Stimulated activated CD8-positive, alpha-beta memory T cell treated with anti-CD3 and anti-CD28 coated beads, Interleukin-12 subunit alpha, Interleukin-12 subunit beta, amount 100 ng/mL, for 4 hours (primary cell): ENCODE measurements around the gene ACP1.
"Not testable (repeated sequence)": the region's sequence is repeated elsewhere in the genome, so short reads cannot be mapped to it uniquely, and the experiment has no call there.

Experiments used
- DNase-seq: peaks from one replicate; pipeline ENCODE4 v3.0.0-alpha.2; 2020; ENCODE audit warnings: low read depth

The ACP1 gene

DNA sequence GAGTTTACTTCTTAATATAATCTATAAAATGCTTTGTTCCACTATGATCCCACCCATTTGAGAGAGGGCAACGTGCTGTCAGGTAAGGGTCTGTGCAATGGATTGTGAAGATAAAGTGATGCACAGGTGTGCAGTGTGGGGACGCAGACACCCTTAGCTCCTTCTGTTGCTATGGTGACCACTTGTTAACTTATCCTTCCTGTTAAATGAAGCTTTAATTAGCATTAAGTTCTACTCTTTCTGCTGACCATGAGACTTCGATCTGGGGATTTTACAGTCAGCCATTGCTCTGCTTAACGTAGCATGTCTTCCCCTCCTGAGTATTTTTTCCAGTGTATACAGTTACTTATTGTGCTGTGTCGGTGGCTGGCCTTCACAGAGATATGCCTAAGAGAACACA, 46.2 kb downstream of the ACP1 start:
- DNase-seq = no peak

DNA sequence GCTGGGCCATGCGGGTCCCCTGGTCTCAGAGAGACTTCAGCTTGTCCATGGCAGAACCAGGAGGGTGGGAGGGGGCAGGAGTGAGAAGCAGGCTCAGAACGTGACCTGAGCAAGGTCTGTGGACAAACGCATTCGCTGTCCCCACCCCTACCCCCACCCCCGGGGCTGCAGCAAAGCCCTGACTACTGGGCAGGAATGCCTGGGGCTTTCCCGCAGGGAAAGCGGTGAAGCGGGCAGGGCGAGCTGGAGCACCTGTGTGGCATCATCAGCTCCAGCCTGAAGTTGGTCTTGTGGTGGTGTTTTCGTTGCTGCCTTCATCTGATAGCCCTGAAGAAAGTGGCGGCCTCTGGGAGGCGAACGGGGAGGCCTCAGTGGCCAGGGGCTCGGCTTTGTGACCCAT, 49.2 kb downstream of the ACP1 start:
- no peak for DNase-seq

DNA sequence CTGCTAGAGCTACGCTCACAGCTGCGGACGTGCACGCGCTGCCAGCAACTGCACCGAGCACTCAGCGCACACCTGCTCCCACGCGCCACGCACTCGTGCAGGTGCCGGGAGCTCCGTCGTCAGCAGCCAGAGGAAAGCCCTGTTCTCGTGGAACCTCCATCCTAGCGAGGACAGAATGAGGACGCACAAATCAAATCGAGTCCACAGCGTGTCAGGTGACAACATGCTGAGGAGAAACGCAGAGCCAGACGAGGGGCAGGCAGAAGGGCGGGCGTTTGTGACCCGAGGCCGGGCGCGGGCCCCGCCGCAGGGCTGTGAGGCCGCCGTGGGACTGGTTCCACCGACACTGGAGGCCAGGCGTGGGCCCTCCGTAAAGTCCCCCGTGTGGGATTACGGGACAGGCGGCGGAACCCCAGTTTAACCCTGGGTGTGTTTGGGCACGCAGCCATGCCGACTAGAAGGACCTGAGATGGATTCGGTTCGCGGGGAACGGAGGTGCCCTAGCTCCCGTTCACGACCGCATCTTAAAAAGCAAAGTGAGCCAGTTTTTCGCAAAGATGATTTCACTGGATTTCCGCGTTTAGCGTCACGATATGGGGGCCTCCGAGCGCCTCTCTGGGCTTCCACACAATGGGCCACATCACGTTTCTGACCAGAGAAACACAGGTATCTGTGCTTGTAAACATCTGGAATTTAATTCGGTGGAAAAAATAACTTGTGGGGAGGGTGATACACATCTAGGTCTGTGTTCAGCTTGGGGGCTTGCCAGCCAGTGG, 50.0 kb downstream of the ACP1 start:
- no peak for DNase-seq

DNA sequence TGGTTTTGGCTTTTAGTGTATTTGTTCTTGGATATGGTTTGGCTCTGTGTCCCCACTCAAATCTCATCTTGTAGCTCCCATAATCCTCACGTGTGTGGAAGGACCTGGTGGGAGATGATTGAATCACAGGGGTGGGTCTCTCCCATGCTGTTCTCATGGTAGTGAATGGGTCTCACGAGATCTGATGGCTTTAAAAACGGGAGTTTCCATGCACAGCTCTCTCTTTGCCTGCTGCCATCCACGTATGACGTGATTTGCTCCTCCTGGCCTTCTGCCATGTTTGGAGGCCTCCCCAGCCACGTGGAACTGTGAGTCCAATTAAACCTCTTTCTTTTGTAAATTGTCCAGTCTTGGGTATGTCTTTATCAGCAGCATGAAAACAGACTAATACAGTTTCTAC, 51.2 kb downstream of the ACP1 start:
- DNase-seq = not testable (repeated sequence)

DNA sequence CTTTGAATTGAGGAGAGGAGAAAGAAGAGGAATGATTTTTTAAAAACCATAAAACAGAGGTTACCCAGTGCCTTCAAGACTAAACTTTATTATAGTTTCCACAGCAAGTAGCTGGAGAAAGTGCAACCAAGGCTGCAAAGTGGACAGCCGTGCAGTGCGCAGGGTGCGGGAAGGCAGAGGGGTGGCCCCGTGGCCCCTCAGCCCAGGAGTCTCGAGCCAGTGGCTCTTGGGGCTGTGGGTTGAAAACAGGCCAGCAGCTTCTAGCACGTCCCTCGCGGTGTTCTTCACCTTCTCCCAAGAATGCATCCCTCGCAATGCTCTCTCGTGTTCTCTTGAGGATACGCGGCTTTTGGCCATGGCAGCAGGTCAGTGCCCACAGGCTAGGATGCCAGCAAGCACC, 51.6 kb downstream of the ACP1 start:
- no peak for DNase-seq

DNA sequence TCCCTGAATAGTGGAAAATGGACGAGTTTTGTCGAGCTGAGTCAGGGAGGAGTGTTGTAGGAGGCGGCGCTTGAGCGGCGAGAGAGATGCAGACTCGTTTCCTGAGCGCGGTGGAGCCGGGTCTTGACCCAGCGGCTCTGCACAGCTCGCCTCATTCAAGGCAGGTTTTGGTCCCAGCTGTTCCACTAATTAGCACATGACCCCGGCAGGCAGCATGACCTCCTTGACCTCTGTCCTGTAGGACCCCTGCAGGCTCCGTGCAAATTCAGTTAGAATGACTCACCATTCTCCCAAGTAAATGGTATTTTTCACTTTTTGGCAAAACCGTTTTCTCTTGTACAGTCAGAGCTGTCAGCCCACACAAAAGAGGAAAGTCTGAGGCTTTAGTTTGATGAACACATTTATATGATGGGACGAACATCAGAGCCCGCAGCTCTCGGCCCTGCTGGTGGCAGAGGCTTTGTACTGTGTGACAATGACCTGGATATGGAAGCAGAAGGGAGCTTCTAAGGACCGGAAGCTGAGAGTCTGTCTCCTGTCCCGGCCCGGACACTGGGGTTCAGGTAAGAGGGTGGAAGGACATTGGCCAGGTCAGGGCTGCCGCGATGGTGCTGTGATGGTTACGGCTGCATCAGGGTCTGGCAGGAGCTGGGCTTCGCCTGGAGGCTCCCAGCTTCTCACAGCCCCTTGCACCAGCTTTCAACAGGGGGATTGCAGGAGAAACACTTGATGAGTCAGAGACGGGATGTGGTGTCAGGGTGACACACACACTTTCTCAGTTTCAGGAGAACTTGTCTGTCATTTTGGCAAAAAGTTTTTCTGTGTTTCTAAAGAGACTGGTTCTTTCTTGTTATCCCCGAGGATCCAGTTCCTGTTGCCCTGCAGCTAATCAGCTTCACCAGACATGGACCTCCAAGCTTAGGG, 53.0 kb downstream of the ACP1 start:
- DNase-seq = no peak

DNA sequence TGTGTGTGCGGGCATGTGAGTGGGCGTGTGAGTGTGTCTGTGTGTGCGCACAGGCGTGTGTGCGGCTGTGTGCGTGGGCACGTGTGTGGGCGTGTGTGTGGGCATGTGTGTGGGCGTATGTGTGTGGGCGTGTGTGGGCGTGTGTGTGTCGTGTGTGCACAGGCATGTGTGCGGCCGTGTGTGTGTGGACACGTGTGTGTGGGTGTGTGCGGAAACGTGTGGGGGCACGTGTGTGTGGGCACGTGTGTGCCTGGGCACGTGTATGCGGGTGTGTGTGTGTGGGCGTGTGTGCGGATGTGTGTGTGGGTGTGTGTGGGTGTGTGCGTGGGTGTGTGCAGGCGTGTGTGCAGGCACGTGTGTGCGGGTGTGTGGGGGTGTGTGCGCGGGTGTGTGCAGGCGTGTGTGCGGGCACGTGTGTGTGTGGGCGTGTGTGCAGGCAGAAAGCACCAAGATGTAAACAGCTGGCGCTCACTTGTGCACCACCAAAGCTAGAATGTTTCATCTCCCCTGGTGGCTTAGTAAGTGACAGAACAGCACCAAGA, 54.4 kb downstream of the ACP1 start:
- no peak for DNase-seq

DNA sequence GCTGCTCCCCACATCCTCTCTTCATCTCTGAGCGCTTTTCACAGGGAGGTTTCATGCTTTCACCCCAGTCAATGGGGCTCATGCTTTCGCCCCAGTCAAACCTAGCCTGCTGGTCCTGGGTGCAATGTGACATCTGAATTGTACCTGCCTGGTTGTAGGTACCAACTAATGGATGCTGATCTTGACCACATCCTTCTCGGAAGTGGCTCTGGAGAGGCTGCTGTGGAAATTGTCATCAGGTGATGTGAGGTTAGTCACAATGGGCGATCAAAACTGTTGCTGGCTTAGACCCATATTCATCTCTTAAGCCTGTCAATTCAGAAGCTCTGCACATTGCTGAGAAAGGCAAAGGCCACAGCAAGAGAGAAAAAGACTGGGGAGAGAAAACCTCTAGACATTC, 55.8 kb downstream of the ACP1 start:
- DNase-seq = no peak

DNA sequence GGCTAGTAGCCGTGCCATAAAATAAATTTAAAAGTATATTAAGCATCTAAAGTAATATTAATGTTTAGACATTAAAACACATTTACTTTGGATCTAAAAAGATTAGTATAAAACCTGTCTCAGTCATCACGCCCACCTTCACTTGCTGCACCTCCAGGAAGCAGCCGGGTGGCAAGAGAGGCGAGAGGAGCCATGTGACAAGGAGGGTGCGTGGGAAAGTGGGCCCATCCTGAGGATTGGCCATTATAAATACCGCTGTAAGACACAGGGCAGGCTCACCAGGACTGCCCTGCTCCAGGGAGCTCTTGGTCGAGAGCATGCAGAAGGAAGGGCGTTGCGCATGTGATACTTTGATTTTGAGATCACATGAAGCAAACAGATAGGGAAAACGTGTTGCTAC, 57.6 kb downstream of the ACP1 start:
- no peak for DNase-seq

DNA sequence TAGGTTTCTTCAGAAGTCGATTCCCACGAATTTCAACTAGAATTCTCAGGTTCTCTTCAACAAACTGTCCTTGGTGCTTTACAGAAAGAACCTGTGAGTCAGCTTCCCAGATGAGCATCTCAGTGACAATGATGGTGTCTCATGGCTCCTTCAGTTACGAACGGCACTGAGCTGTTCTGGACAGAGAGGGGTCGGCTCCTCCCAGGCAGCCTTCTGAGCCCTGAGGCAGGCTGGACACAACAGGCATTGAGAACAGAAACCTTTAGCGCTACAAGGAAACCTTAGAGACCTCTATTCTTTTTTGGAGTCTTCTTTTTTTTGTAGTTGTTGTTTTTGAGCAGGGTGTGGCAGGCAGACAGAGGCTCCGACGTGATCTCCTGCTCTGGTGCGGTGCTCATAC, 58.3 kb downstream of the ACP1 start:
- DNase-seq = no peak
